ENCODE results near the gene PRSS38.

DNA sequence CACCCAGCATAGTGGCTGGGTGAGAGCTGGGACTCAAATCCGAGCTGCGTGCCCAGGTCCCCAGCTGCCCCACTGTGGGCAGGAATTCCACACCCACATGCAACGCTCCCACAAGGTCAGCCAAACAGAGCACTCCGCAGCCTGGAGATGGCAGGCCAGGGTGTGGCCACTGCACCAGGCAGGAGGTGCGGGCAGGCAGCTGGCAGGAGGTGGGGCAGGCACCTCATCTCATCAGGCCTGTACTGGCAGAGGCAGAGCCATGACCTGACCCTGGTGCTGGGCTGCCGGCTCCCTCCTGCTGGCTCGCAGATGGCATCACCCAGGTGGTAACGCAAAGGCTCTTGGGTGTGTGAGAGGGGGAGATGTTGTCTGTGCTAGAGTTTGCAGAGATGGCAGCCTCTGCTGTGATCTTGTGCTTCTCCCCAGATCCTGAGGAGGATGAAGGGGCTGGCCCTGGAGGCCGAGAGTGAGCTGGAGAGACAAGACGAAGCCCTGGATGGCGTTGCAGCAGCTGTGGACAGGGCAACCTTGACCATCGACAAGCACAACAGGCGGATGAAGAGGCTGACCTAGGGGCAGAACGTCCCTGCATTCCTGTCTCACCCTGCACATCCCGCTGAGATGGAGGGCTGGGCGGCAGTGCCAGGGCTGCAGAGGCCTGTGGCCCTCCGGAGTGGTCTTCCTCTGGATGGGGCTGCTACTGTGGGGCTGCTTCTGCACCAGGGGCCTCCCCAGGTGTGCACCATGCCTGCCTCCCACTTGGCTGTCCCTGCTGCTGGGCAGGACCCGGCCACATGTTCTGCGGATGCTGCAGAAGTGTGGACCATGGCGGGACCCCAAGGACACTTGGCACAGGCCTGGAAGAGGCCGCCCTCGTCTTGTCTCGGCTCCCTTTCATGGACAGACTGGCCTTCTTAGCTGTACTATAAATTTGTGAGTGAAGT is 35.1 kb upstream of the PRSS38 start:
- TF ChIP-seq, protein P1, sequence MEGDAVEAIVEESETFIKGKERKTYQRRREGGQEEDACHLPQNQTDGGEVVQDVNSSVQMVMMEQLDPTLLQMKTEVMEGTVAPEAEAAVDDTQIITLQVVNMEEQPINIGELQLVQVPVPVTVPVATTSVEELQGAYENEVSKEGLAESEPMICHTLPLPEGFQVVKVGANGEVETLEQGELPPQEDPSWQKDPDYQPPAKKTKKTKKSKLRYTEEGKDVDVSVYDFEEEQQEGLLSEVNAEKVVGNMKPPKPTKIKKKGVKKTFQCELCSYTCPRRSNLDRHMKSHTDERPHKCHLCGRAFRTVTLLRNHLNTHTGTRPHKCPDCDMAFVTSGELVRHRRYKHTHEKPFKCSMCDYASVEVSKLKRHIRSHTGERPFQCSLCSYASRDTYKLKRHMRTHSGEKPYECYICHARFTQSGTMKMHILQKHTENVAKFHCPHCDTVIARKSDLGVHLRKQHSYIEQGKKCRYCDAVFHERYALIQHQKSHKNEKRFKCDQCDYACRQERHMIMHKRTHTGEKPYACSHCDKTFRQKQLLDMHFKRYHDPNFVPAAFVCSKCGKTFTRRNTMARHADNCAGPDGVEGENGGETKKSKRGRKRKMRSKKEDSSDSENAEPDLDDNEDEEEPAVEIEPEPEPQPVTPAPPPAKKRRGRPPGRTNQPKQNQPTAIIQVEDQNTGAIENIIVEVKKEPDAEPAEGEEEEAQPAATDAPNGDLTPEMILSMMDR (IDR thresholded peaks at IDR 0.05 in 2 of 3, conservative IDR thresholded peaks at IDR 0.05 in 1 of 3; ENCODE audit: borderline replicate concordance in 1 of 3, insufficient read depth in 1 of 3, low read depth in 2 of 3, low read length in 2 of 3): no peak
- TF ChIP-seq ZNF274 (IDR thresholded peaks at IDR 0.05; ENCODE audit: low read depth, low read length) (no peak), FOSL1 (IDR thresholded peaks at IDR 0.05; ENCODE audit: low read depth) (no peak)
- TF ChIP-seq, protein P2, sequence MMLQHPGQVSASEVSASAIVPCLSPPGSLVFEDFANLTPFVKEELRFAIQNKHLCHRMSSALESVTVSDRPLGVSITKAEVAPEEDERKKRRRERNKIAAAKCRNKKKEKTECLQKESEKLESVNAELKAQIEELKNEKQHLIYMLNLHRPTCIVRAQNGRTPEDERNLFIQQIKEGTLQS (IDR thresholded peaks at IDR 0.05): no peak
